Lung (tissue), 12 donors: ENCODE data around the gene KDM1B. TPM values are rescaled to one million over a fixed set of nuclear protein-coding genes. Genes with fewer than 3 reads are reported as not detected.
A peak's percentile ranks its signal among the peaks of the same experiment; 100 is the strongest.

Experiments
- ATAC-seq: fragments of 200-7000 bp; cut with Tn5 transposase; one replicate; pipeline ENCODE4 v1.9.1; 2020; ENCODE audit warnings: moderate number of reproducible peaks; ENCODE audit not compliant: insufficient read depth, low FRiP score
- DNase-seq, 3 donors: peaks; one replicate each; pipeline ENCODE4 v3.0.0-alpha.2; 2013 to 2017
- H3K27ac ChIP-seq, 2 donors: one replicate each; pipeline ENCODE4 v1.5.1; 2013; ENCODE audit warnings: mild to moderate bottlenecking in 2 of 2, moderate library complexity in 2 of 2, control low read depth in 1 of 2, inconsistent platforms in 1 of 2, low read depth in 1 of 2, low read length in 1 of 2
- H3K27me3 ChIP-seq, 3 donors: one replicate each; pipeline ENCODE4 v1.5.1; 2013; ENCODE audit warnings: low read length in 2 of 3; ENCODE audit not compliant: control insufficient read depth in 3 of 3, insufficient read depth in 3 of 3
- H3K36me3 ChIP-seq, 4 donors: one replicate each; pipeline ENCODE4 v1.5.1; 2013; ENCODE audit warnings: low read length in 4 of 4, mild to moderate bottlenecking in 1 of 4, moderate library complexity in 1 of 4; ENCODE audit not compliant: control insufficient read depth in 4 of 4, insufficient read depth in 4 of 4
- H3K4me1 ChIP-seq, 5 donors: one replicate each; pipeline ENCODE4 v1.5.1; 2013; ENCODE audit warnings: low read length in 5 of 5, mild to moderate bottlenecking in 2 of 5, moderate library complexity in 1 of 5; ENCODE audit not compliant: control insufficient read depth in 5 of 5, insufficient read depth in 5 of 5
- H3K4me3 ChIP-seq: one replicate; pipeline ENCODE4 v1.5.1; 2013; ENCODE audit warnings: mild to moderate bottlenecking, control low read depth, moderate library complexity
- H3K9ac ChIP-seq, 2 donors: one replicate each; pipeline ENCODE4 v1.5.1; 2013; ENCODE audit warnings: low read length in 2 of 2, control low read depth in 1 of 2; ENCODE audit not compliant: insufficient read depth in 1 of 2
- H3K9me3 ChIP-seq, 4 donors: one replicate each; pipeline ENCODE4 v1.5.1; 2013; ENCODE audit warnings: low read length in 3 of 4, mild to moderate bottlenecking in 1 of 4, moderate library complexity in 1 of 4; ENCODE audit not compliant: control insufficient read depth in 4 of 4, insufficient read depth in 3 of 4
- WGBS, 2 donors: extraction: QIAGEN DNeasy Blood & Tissue Kit; methylation state at CpG; one replicate each; pipeline ENCODE4 v1.1.7; 2013; 5-methylcytosine and 5-hydroxymethylcytosine counted together
- polyA plus RNA-seq, 2 donors: library from polyadenylated mRNA; stranded (reverse); fragments of 200-250 nt; gene quantifications; one replicate each; pipeline ENCODE4 v1.2.1, GENCODE V29; 2013
- total RNA-seq, 2 donors: library from RNA; depleted of rRNA in 1 of 2; stranded (reverse); fragments of >200 nt in 1 of 2; gene quantifications; one replicate each; pipeline ENCODE4 v1.2.1, GENCODE V29; 2014 to 2021
- TF ChIP-seq, protein P1 (sequence below): IDR thresholded peaks from 2 replicates; pipeline ENCODE4 v1.5.1; 2012; ENCODE audit warnings: mild to moderate bottlenecking; ENCODE audit errors: control extremely low read depth, extremely low read depth
- donor health status: control.
- donor health status: control.
- donor health status: Bipolar disorder and iron deficiency.
- donor health status: healthy.
- donor health status: DM: yes; HTN: yes; CAD: no.

Gene KDM1B
- total and polyA plus RNA-seq, 4 donors: 4.1 to 26.4 (median 19.6) TPM

DNA sequence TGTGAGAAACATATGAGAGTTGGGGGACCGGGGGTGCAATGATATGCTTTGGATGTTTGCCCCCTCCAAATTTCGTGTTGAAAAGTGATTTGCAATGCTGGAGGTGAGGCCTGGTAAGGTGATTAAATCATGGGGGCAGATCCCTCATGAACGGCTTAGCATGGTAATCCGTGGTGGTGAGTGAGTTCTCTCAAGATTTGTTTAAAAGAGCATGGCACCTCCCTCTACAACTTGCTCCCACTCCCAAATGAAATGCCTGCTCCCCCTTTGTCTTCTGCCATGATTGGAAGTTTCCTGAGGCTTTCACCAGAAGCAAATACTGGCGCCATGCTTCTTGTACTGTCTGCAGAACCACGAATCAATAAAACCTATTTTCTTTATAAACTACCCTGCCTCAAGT, 106.7 kb downstream of the KDM1B start:
- no peaks in the 10 kb centered on the region for H3K27me3 ChIP-seq
- 83% methylated on average over 6 of the region's 6 CpGs for WGBS, 2 donors
- peaks cover 0 to 4% (median 1%) of the 10 kb centered on the region in 4 donors for H3K9me3 ChIP-seq
- peaks cover 4 to 18% (median 11%) of the 10 kb centered on the region in 4 donors for H3K36me3 ChIP-seq
- no peak overlapping the region for H3K4me3 ChIP-seq
- peaks cover 0 to 26% (median 8%) of the 10 kb centered on the region in 5 donors for H3K4me1 ChIP-seq
- TF ChIP-seq, protein P1, sequence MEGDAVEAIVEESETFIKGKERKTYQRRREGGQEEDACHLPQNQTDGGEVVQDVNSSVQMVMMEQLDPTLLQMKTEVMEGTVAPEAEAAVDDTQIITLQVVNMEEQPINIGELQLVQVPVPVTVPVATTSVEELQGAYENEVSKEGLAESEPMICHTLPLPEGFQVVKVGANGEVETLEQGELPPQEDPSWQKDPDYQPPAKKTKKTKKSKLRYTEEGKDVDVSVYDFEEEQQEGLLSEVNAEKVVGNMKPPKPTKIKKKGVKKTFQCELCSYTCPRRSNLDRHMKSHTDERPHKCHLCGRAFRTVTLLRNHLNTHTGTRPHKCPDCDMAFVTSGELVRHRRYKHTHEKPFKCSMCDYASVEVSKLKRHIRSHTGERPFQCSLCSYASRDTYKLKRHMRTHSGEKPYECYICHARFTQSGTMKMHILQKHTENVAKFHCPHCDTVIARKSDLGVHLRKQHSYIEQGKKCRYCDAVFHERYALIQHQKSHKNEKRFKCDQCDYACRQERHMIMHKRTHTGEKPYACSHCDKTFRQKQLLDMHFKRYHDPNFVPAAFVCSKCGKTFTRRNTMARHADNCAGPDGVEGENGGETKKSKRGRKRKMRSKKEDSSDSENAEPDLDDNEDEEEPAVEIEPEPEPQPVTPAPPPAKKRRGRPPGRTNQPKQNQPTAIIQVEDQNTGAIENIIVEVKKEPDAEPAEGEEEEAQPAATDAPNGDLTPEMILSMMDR: no peak
- ATAC-seq (no peak), DNase-seq (no peak)
- H3K27ac ChIP-seq: no peak overlapping the region
- H3K9ac ChIP-seq: no peak overlapping the region

DNA sequence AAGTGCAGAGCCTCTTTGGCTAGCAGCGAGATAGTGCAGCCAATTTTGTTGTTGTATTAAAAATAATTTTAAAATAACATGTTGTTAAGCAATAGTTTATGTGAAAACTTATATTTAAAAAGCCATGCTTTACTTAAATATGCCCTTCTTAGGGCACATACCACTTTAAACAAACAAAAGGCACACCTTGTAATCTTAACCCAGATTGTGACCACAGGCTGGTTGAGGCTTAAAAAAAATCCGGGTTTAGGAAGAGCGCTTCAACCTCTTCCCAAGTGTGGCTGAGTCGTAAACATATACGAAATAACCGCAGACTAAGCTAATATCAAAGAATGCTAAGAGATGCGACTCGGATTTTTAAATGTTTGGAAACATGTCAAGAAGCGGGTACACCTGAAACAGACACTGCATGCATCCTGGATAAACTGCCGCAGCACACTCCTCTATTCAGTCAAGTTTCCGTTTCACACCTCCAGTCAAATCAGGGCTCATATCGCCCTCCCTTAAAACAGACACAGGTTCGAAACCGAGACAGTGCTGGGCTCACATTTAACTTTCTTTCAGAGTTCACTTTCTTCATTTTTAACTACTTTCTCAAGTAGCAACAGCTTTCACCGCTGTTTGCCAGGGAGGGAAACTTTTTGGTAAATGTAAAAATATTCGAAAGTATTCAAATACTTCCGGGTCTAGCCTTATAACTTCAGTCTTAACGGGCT, 107.6 kb downstream of the KDM1B start:
- ATAC-seq (no peak), DNase-seq (peak in 2 of 3 donors; percentile 29 to 46)
- WGBS, 2 donors: 6 to 8% methylated on average over 18 of the region's 18 CpGs

DNA sequence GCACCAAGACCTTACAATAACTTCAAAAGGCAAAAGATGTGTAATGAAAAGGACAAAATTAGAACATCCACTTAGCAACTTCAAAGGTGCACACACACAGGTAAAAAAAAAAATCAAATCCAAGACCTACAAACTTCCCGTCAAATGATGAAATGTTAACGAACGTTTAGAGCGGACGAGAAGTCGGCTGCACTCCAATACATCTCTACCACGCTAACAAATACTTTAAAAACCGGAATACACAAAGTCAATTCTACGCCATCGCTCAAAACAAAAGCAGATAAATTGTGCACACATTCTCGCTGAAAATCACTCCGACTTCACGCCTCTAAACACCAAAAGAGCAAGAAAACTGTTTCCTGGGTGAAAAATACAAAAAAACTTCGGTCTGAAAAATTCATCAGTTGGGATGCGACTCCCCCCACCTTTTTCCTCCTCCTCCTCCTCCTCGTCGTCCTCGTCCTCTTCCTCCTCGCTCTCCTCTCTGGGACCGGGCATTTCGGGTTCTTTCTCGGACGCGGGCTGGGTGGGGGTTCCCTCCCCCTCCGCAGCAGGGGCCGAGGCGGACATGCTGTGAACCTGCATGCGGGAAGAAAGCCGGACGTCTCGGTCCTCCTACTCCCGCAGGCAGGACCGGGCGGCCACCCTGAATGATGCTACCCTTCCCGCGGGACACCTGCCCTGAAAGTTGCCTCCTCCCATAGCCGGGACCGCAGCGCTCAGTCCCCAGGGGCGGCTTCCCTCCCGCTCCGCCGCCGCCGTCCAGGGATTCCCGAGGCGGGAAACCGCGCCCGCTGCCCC, 108.4 kb downstream of the KDM1B start:
- no peak for ATAC-seq
- 0% methylated on average over 39 to 50 of the region's 50 CpGs for whole genome bisulfite sequencing, 2 donors
- H3K4me3 ChIP-seq: peak overlapping the region; percentile 63
- DNase-seq: peak in 2 of 3 donors; percentile 61 to 68
- H3K27ac ChIP-seq: peak overlapping the region; percentile 99 to 100
- peaks cover 0 to 4% (median 1%) of the 10 kb centered on the region in 4 donors for H3K9me3 ChIP-seq
- H3K4me1 ChIP-seq: peaks cover 0 to 26% (median 8%) of the 10 kb centered on the region in 5 donors
- H3K9ac ChIP-seq: peak overlapping the region; percentile 70 to 90
- no peaks in the 10 kb centered on the region for H3K27me3 ChIP-seq
- peaks cover 2 to 8% (median 5%) of the 10 kb centered on the region in 4 donors for H3K36me3 ChIP-seq
- TF ChIP-seq, protein P1: no peak

More for the DNA sequence above, 107.6 kb downstream of the KDM1B start:
- peaks cover 0 to 4% (median 1%) of the 10 kb centered on the region in 4 donors for H3K9me3 ChIP-seq
- H3K4me3 ChIP-seq: peak overlapping the region; percentile 32
- H3K4me1 ChIP-seq: peaks cover 0 to 26% (median 8%) of the 10 kb centered on the region in 5 donors
- H3K27ac ChIP-seq: peak overlapping the region in 1 of 2 donors; percentile 10
- H3K36me3 ChIP-seq: peaks cover 2 to 8% (median 5%) of the 10 kb centered on the region in 4 donors
- TF ChIP-seq, protein P1: no peak
- no peaks in the 10 kb centered on the region for H3K27me3 ChIP-seq
- peak overlapping the region; percentile 70 to 90 for H3K9ac ChIP-seq
